ENCODE data around the gene MVD.
"Not testable (repeated sequence)": the region's sequence is repeated elsewhere in the genome, so short reads cannot be mapped to it uniquely, and the experiment has no call there.

Gene MVD

DNA sequence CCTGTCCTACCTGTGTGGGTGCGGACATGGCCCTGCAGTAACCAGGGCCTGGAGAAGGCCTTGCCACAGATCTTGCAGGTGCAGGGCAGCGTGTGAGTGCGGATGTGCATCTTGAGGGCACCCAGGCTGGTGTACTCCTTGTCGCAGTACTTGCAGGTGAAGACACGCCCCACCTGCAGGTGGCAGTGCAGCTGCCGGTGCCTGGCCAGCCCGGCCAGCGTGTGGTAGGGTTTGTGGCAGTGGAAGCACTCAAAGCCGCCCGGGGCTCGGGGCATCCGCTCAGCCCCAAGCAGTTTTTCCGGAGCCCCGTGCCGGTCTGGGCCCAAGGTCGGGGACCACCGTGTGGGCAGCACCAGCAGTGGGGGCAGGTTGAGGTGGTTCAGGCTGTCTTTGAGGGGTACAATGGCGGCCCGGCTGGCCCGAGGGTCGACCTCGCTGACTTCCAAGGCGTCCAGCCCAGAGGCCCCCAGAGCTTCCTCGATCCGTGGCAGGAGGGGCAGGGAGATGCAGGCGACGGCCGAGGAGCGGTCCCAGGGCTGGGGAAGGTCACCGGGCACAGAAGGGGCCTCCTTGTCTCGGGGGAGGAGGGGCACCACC lies 18.3 kb upstream of the MVD start:
- DNase-seq, result peak; percentile 56 to 61

DNA sequence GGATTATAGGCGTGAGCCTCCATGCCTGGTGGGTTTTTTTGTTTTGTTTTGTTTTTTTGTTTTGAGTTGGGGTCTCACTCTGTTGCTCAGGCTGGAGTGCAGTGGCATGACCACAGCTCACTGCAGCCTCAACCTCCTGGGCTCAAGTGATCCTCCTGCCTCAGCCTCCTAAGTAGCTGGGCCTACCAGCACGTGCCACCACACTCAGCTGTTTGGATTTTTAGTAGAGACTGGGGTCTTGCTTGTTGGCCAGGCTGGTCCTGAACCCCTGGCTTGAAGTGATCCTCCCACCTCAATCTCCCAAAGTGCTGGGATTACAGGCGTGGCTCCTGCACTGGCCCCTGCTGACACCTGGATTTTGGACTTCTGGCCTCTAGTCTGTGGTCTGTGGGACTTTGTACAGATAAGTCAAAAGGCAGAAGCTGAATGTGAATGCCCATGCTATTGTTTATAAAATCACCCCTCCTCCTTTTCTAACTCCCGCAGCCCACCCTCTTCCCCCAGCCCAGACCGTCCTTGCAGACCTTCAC lies 17.7 kb upstream of the MVD start:
- DNase-seq, result no peak

GRCh38 chr16:88678224-88678979 lies 15.5 kb upstream of the MVD start:
- DNase-seq, result no peak

DNA sequence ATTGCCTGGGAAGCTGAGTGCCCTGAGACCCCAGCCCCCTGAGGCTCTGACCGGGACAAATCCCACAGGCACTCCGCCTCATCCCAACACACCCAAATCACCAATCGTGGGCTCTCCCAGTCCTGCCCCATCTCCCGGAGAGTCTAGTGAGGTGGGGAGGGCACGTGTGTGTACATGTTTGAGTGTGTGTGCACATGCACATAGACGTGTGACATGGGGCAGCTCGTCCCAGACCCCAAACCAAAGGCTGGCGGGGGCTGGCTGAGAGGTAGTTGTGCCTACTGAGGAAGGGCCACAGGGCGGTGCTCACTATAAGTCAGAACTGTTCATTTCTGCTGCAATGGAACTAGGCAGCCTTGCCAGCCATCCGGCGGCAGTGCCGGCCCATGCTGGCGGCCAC lies 14.8 kb upstream of the MVD start:
- no peak for DNase-seq

DNA sequence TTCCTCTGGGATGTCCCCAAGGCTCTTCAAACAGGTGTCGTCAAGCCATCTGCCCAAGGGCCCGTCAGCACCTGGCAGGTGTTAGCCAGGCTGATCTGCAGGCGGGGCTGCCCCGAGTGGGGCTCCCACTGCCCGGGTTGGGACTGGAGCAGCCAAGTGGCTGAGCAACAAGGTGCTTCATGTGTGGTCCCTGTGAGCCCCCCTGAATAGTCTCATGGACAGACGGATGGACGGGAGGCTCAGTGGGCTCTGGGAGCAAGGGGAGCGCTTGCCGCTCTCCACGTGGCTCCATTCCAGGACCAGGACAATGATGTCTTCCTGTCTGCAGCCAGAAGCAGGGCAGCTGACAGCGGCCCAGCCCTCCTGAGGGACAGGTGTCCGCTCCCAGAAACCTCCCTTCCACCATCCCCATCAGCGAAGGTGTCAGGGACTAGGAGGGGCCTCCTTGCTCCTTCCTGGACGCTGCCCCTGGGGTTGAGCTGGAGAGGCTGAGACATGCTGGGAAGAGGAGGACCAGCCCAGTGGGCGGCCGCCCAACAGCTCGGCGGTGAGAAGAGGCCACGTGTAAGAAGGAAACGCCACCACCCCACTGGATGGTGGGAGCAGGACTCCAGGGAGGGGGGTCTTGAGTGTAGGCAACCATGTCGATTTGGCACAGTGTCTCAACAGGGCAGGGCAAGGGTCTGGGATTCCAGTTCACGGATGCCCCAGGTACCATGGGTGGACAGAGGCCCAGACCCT lies 13.8 kb upstream of the MVD start:
- no peak for DNase-seq

GRCh38 chr16:88673716-88674379 lies 11.0 kb upstream of the MVD start:
- DNase-seq, result no peak

DNA sequence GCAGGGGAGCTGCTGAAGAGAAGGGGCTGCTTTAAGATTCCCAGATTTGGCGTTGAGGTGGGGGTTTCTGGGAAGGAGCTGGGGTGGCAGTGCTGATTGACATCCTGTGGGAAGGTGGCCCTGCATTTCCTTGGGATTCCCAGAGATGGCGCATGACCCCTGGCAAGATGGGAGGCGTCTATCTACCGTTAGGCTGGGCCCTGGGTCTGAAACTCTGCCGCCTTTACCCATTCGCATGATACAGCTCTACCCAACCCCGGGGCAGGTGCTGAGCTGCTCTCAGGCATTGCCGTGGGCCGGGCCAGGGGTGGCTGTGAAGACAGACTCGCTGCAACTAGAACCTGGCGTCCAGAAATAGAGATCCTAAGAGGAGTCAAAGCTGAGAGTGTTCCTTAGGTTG lies 9.9 kb upstream of the MVD start:
- no peak for DNase-seq

DNA sequence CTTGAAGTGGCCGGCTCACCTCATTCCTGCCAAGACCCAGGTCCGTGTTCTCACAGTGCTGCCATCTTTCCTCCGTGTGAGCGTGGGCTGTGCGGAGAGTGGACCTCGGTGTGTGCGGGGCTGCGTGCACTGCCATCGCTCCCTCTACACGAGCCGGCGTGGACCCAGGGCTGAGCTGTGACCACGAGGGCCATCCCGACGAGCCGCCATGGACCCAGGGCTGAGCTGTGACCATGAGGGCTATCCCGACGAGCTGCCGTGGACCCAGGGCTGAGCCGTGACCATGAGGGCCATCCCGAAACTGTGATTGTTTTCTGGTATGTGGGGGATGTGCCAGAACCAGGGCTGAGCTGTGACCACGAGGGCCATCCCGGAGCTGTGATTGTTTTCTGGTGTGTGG lies 8.9 kb upstream of the MVD start:
- no peak for DNase-seq

GRCh38 chr16:88669980-88670379 lies 7.1 kb upstream of the MVD start:
- DNase-seq, result no peak

GRCh38 chr16:88669493-88669892 lies 6.6 kb upstream of the MVD start:
- DNase-seq, result not testable (repeated sequence)

GRCh38 chr16:88667461-88667860 lies 4.6 kb upstream of the MVD start:
- no peak for DNase-seq

GRCh38 chr16:88665570-88665969 lies 2.7 kb upstream of the MVD start:
- DNase-seq, result no peak

DNA sequence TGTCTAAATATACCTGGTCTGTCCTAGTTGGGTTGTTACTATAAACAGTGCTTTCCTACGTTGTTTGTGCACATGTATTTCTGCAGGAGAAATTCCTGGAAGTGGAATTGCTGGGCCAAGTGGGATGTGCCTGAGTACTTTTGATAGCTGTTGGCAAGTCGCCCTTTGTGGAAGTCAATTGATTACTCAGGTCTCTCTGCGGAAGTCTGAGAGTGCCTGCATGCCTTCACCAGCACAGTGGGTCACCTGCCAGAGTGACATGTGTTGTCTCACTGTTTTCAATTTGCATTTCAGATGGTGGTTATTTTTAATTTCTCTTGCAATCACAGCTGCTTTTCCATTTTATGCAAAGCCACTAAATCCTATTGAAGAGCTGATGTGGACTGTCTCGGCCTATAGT lies 2.3 kb upstream of the MVD start:
- DNase-seq, result no peak

- no peak for DNase-seq
Measured at GRCh38 chr16:88662222-88662842, 559 bp downstream of the MVD start.

GRCh38 chr16:88661468-88661867 lies 1.4 kb downstream of the MVD start:
- no peak for DNase-seq

DNA sequence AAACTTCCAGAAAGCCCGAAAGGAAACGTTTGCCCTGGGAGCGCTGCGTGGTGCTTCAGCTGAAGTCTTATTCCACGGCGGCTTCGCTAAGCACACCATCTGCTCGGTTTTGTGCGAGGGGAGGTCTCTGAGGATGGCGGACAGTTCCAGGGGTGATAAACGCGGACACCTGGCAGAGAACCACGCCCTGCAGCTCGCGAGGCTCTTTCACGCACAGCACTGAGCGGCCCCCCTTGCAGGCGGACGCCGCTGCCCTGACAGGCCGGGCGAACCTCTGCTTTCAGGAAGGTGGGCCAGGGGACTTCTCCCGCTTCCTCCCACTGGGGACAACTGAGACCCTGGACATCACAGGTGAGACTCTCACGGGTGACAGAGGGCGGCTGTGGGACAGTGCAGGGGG lies 3.7 kb downstream of the MVD start:
- DNase-seq, result no peak

DNA sequence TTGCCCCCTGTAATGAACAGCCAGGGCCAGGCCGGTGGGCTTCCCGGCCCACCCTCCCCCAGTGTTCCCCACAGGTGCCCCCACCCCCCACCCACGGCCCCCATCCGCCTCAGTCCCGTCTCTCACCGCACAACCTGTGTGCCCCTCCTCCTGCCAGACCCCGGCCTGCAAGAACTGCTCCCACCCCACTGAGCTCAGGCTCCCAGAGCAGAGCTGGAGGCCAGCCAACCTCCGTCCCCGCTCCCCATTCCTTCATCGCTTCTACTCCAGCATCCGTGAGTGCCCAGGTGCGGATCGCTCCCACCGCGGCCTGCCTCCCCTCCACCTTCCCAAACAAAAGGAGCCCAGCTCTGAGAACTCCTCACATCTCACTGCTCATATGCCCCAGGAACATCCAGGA lies 4.2 kb downstream of the MVD start:
- DNase-seq, result no peak

GRCh38 chr16:88657371-88657770 lies 5.5 kb downstream of the MVD start:
- no peak for DNase-seq

DNA sequence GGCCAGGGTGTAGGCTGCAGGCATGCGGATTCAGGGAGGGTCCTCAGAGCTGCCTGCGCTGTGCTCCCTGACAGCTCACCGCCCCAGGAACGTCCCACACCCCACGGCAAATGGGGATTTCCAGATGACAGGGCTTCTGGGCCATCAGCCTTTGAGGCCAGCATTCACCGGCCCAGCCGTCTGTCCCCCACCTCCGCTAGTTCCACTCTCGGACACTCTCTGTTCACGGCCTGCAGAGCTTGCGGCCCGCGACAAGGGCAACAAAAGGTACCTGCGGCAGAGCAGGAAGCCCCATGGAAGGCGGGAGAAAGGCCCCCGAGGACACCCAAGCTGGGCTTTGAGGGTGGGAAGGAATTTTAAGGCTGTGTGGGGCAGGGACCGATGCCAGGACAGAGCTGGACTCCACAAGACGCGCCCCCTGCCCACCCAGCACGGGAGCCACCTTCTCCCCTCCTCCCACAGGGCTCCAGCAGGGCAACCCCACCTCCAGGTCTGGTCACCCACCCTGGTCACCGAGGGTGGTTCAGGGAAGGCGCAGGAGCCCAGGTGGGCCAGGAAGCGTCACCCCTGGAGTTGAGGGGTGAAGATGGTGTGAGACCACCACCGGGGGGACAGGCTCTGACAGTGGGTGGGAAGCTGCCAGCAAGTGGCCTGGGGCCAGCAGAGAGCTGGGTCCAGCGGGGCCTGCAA lies 6.5 kb downstream of the MVD start:
- DNase-seq, result no peak

DNA sequence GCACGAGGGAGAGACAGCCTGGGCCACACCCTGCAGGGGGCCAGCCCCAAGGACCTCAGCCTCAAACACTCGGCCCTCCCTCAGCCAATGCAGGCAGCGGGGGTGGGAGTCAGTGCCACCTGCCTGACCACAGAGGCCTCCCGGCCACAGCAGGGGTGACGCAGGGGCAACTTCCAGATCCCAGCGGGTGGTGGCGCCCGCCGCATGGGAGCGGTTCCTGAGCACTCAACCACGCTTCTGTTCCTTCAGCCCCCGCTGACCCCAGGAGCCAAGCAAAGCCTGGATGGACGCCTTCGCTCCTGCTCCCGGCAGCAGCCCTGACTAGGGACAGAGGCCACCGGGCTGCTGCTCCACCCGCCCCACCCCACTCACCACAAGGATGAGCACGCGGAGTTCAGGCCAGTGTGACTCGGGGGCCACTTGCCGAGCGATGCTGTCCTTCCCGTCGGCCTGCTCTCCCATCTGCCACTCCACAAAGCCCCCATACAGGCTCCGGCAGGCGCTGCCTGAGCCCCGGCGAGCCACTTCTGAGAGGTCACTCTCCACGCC lies 7.1 kb downstream of the MVD start:
- DNase-seq, result no peak

DNA sequence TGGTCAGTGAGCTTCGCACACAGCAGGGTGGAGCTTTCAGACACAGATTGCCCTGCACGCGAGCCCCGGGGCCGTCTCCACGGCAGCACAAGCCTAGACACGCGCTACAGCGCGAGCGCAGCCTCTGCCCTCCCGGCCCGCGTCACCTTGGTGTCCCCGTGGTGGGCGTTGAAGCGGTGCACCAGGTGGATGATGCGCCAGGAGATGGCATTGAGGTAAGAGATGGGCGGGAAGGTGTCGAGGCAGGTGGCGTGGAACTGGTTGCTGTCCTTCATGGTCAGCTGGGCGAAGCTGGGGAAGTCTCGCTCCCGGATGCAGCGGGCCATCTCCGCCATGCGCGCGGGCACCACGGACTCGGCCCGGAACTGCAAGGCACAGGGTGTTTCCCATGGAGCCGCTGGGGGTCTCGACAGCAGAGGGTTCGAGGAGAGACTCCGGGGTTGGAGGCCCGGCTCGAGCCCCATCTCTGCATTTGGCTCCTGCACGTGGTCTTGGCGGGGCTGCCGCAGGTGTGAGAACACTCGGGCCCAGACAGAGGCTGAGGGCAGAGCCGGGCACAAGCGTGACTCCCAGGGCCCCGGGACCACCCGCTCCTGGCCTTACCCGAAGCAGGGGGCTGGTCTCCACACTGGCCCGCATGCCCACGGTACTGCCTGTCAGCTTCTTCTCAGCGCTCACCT lies 7.7 kb downstream of the MVD start:
- no peak for DNase-seq

Measured in CD4-positive, alpha-beta T cell treated with Interleukin-4 for 1 hour (primary cell).